Measurements from ENCODE around the gene RAP1GAP2.

RAP1GAP2 gene

GRCh38 chr17:2801841-2802240, 5.6 kb downstream of the RAP1GAP2 start:
- Histone ChIP-seq H3K4me2 (no peak overlapping the region), H3K4me1 (peaks cover 29 to 78% (median 52%) of the 10 kb centered on the region in 10 experiments), H3K4me3 (no peak overlapping the region), H3K27ac (no peak overlapping the region), H3K9ac (no peak overlapping the region), H4K20me1 (peaks cover 0 to 77% (median 58%) of the 10 kb centered on the region in 11 experiments; a peak in 18 of 22 replicates), H3K27me3 (no peaks in the 10 kb centered on the region), H3K9me3 (replicated peaks in 1 of 11) (no peaks in the 10 kb centered on the region), H3K36me3 (peaks cover 27 to 66% (median 48%) of the 10 kb centered on the region in 11 experiments)
- TF ChIP-seq Cebpa-rat (IDR thresholded peaks at IDR 0.05), result no peak

GRCh38 chr17:2802574-2802973, 6.3 kb downstream of the RAP1GAP2 start:
- no peak overlapping the region for H3K9ac ChIP-seq
- TF ChIP-seq Cebpa-rat (IDR thresholded peaks at IDR 0.05), result no peak
- peaks cover 0 to 84% (median 63%) of the 10 kb centered on the region in 11 experiments; a peak in 19 of 22 replicates for H4K20me1 ChIP-seq
- peaks cover 27 to 73% (median 48%) of the 10 kb centered on the region in 11 experiments for H3K36me3 ChIP-seq
- peak overlapping the region in 3 of 11 experiments; percentile 1 to 31 (median 31); a peak in 2 of 22 replicates for H3K4me2 ChIP-seq
- no peak overlapping the region for H3K4me3 ChIP-seq
- H3K4me1 ChIP-seq, result peaks cover 22 to 78% (median 53%) of the 10 kb centered on the region in 10 experiments
- no peaks in the 10 kb centered on the region for H3K9me3 ChIP-seq (replicated peaks in 1 of 11)
- H3K27me3 ChIP-seq, result no peaks in the 10 kb centered on the region
- no peak overlapping the region for H3K27ac ChIP-seq

- H3K9ac ChIP-seq, result no peak overlapping the region; a peak in 1 of 22 replicates
- peaks cover 1 to 84% (median 64%) of the 10 kb centered on the region in 11 experiments; a peak in 19 of 22 replicates for H4K20me1 ChIP-seq
- no peaks in the 10 kb centered on the region for H3K27me3 ChIP-seq
- no peaks in the 10 kb centered on the region for H3K9me3 ChIP-seq (replicated peaks in 1 of 11)
- H3K27ac ChIP-seq, result 0 out of 22 replicates have a peak overlapping the region, but pooled peaks of 1 of the 11 experiments have one; percentile 4
- no peak for TF ChIP-seq Cebpa-rat (IDR thresholded peaks at IDR 0.05)
- H3K36me3 ChIP-seq, result peaks cover 27 to 81% (median 49%) of the 10 kb centered on the region in 11 experiments
- peaks cover 13 to 78% (median 52%) of the 10 kb centered on the region in 10 experiments for H3K4me1 ChIP-seq
- H3K4me3 ChIP-seq, result no peak overlapping the region
- peak overlapping the region in 4 of 11 experiments; percentile 1 to 31 (median 28); a peak in 2 of 22 replicates for H3K4me2 ChIP-seq
Observed at GRCh38 chr17:2803386-2803785, 7.1 kb downstream of the RAP1GAP2 start.

GRCh38 chr17:2803971-2804370, 7.7 kb downstream of the RAP1GAP2 start:
- H3K27ac ChIP-seq, result peak overlapping the region in 1 of 11 experiments; percentile 25; a peak in 1 of 22 replicates
- H3K9me3 ChIP-seq (replicated peaks in 1 of 11), result no peaks in the 10 kb centered on the region
- H3K4me3 ChIP-seq, result no peak overlapping the region
- peaks cover 27 to 87% (median 54%) of the 10 kb centered on the region in 11 experiments for H3K36me3 ChIP-seq
- peaks cover 7 to 86% (median 65%) of the 10 kb centered on the region in 11 experiments; a peak in 19 of 22 replicates for H4K20me1 ChIP-seq
- H3K4me2 ChIP-seq, result no peak overlapping the region
- TF ChIP-seq Cebpa-rat (IDR thresholded peaks at IDR 0.05), result no peak
- no peak overlapping the region for H3K9ac ChIP-seq
- H3K27me3 ChIP-seq, result no peaks in the 10 kb centered on the region
- H3K4me1 ChIP-seq, result peaks cover 9 to 78% (median 51%) of the 10 kb centered on the region in 10 experiments; a peak in 19 of 20 replicates

GRCh38 chr17:2804912-2805311, 8.7 kb downstream of the RAP1GAP2 start:
- no peak for TF ChIP-seq Cebpa-rat (IDR thresholded peaks at IDR 0.05)
- peaks cover 8 to 75% (median 45%) of the 10 kb centered on the region in 10 experiments; a peak in 19 of 20 replicates for H3K4me1 ChIP-seq
- H3K9me3 ChIP-seq (replicated peaks in 1 of 11), result no peaks in the 10 kb centered on the region
- peaks cover 27 to 92% (median 56%) of the 10 kb centered on the region in 11 experiments for H3K36me3 ChIP-seq
- H3K27me3 ChIP-seq, result no peaks in the 10 kb centered on the region
- H3K4me2 ChIP-seq, result no peak overlapping the region
- peaks cover 4 to 86% (median 64%) of the 10 kb centered on the region in 11 experiments; a peak in 19 of 22 replicates for H4K20me1 ChIP-seq
- H3K4me3 ChIP-seq, result no peak overlapping the region
- H3K27ac ChIP-seq, result 0 out of 22 replicates have a peak overlapping the region, but pooled peaks of 1 of the 11 experiments have one; percentile 25
- no peak overlapping the region for H3K9ac ChIP-seq

GRCh38 chr17:2805961-2806360, 9.7 kb downstream of the RAP1GAP2 start:
- TF ChIP-seq Cebpa-rat (IDR thresholded peaks at IDR 0.05), result no peak
- H3K4me2 ChIP-seq, result peak overlapping the region in 8 of 11 experiments; percentile 4 to 40 (median 22); a peak in 11 of 22 replicates
- peak overlapping the region in 5 of 11 experiments; percentile 4 to 37 (median 26); a peak in 1 of 22 replicates for H3K9ac ChIP-seq
- H3K27me3 ChIP-seq, result no peaks in the 10 kb centered on the region
- no peaks in the 10 kb centered on the region for H3K9me3 ChIP-seq (replicated peaks in 1 of 11)
- peak overlapping the region in 1 of 11 experiments; percentile 28; a peak in 1 of 22 replicates for H3K27ac ChIP-seq
- H3K4me1 ChIP-seq, result peaks cover 8 to 73% (median 44%) of the 10 kb centered on the region in 10 experiments; a peak in 19 of 20 replicates
- H3K36me3 ChIP-seq, result peaks cover 21 to 86% (median 52%) of the 10 kb centered on the region in 11 experiments
- H4K20me1 ChIP-seq, result peaks cover 4 to 88% (median 58%) of the 10 kb centered on the region in 11 experiments; a peak in 18 of 22 replicates
- H3K4me3 ChIP-seq, result no peak overlapping the region

GRCh38 chr17:2808367-2809335, 12.4 kb downstream of the RAP1GAP2 start:
- H4K20me1 ChIP-seq, result peaks cover 4 to 96% (median 60%) of the 10 kb centered on the region in 11 experiments; a peak in 18 of 22 replicates
- no peak overlapping the region for H3K9ac ChIP-seq
- H3K4me3 ChIP-seq, result no peak overlapping the region
- H3K4me2 ChIP-seq, result peak overlapping the region in 1 of 11 experiments; percentile 20; a peak in 2 of 22 replicates
- TF ChIP-seq Cebpa-rat (IDR thresholded peaks at IDR 0.05), result no peak
- H3K9me3 ChIP-seq (replicated peaks in 1 of 11), result no peaks in the 10 kb centered on the region
- H3K27me3 ChIP-seq, result no peaks in the 10 kb centered on the region
- peak overlapping the region in 4 of 11 experiments; percentile 7 to 25 (median 16); a peak in 3 of 22 replicates for H3K27ac ChIP-seq
- H3K36me3 ChIP-seq, result peaks cover 2 to 67% (median 29%) of the 10 kb centered on the region in 11 experiments; a peak in 21 of 22 replicates
- peaks cover 16 to 78% (median 65%) of the 10 kb centered on the region in 10 experiments for H3K4me1 ChIP-seq

GRCh38 chr17:2809337-2809736, 13.1 kb downstream of the RAP1GAP2 start:
- Histone ChIP-seq H3K4me3 (no peak overlapping the region), H3K9ac (0 out of 22 replicates have a peak overlapping the region, but pooled peaks of 1 of the 11 experiments have one; percentile 11), H3K4me1 (peaks cover 22 to 83% (median 72%) of the 10 kb centered on the region in 10 experiments), H3K27me3 (no peaks in the 10 kb centered on the region), H3K36me3 (peaks cover 0 to 60% (median 22%) of the 10 kb centered on the region in 11 experiments; a peak in 18 of 22 replicates), H3K9me3 (replicated peaks in 1 of 11) (no peaks in the 10 kb centered on the region), H3K27ac (peak overlapping the region in 4 of 11 experiments; percentile 7 to 36 (median 22); a peak in 3 of 22 replicates), H4K20me1 (peaks cover 4 to 96% (median 54%) of the 10 kb centered on the region in 11 experiments; a peak in 18 of 22 replicates), H3K4me2 (no peak overlapping the region)
- no peak for TF ChIP-seq Cebpa-rat (IDR thresholded peaks at IDR 0.05)

All from BLaER1 treated with 17β-estradiol and CSF1 and Interleukin-3, amounts not matched to agents 10 nM and 100 nM (cell line).